Neural cell (in vitro differentiated cells): ENCODE data around the gene MLLT10. TPM values are rescaled to one million over a fixed set of nuclear protein-coding genes. Genes with fewer than 3 reads are reported as not detected.

Source experiments
- H2AFZ ChIP-seq: fragments of 200-600, 300-800 bp; sonication (generic), shearing (Covaris generic); 2 replicates; pipeline ENCODE4 v1.6.0; 2014; ENCODE audit warnings: low read depth, mild to moderate bottlenecking, antibody characterized with exemption, low read length, moderate library complexity
- H3F3A ChIP-seq: fragments of 200-600 bp; shearing (Covaris generic); 2 replicates; pipeline ENCODE4 v1.6.1; 2016; ENCODE audit warnings: mild to moderate bottlenecking, moderate library complexity, mixed read lengths, antibody characterized with exemption, low read length; ENCODE audit not compliant: insufficient read depth, poor library complexity, severe bottlenecking
- H3K27ac ChIP-seq: fragments of 200-600, 300-800 bp; sonication (generic), shearing (Covaris generic); 2 replicates; pipeline ENCODE4 v1.5.1; 2014; ENCODE audit warnings: mild to moderate bottlenecking, low read length, moderate library complexity
- H3K27me3 ChIP-seq: fragments of 300-800, 200-600 bp; sonication (generic), shearing (Covaris generic); 2 replicates; pipeline ENCODE4 v1.6.0; 2014; ENCODE audit warnings: mild to moderate bottlenecking, low read depth, low read length, moderate library complexity; ENCODE audit not compliant: insufficient read depth
- H3K36me3 ChIP-seq: fragments of 300-800, 200-600 bp; sonication (generic), shearing (Covaris generic); 2 replicates; pipeline ENCODE4 v1.5.1; 2014; ENCODE audit warnings: mild to moderate bottlenecking, antibody characterized with exemption, low read length, moderate library complexity; ENCODE audit not compliant: insufficient read depth
- H3K4me2 ChIP-seq: fragments of 300-800, 200-600 bp; sonication (generic), shearing (Covaris generic); 2 replicates; pipeline ENCODE4 v1.6.0; 2014; ENCODE audit warnings: mild to moderate bottlenecking, low read length
- H3K4me3 ChIP-seq: fragments of 300-800, 200-600 bp; sonication (generic), shearing (Covaris generic); 2 replicates; pipeline ENCODE4 v1.5.1; 2014; ENCODE audit warnings: mild to moderate bottlenecking, low read length, moderate library complexity
- H3K79me2 ChIP-seq: fragments of 200-600 bp; shearing (Covaris generic); replicated peaks from 2 replicates; pipeline ENCODE4 v1.6.0; 2014; ENCODE audit warnings: mild to moderate bottlenecking, low read length, moderate library complexity; ENCODE audit not compliant: insufficient read depth
- H3K9ac ChIP-seq: fragments of 300-800, 200-600 bp; sonication (generic), shearing (Covaris generic); 2 replicates; pipeline ENCODE4 v1.6.1; 2016; ENCODE audit warnings: mild to moderate bottlenecking, low read length, mixed read lengths
- H3K9me2 ChIP-seq: fragments of 200-600 bp; shearing (Covaris generic); 2 replicates; pipeline ENCODE4 v1.6.1; 2016; ENCODE audit warnings: mild to moderate bottlenecking, low read length, mixed read lengths; ENCODE audit not compliant: insufficient read depth
- H3K9me3 ChIP-seq: fragments of 200-600, 300-800 bp; sonication (generic), shearing (Covaris generic); 2 replicates; pipeline ENCODE4 v1.6.1; 2016; ENCODE audit warnings: mild to moderate bottlenecking, mixed run types, low read length, moderate library complexity, mixed read lengths
- H4K20me1 ChIP-seq: fragments of 200-600 bp; shearing (Covaris generic); 2 replicates; pipeline ENCODE4 v1.6.1; 2016; ENCODE audit warnings: mild to moderate bottlenecking, mixed run types; ENCODE audit not compliant: insufficient read depth
- CTCF ChIP-seq: fragments of 450-650 bp; IDR thresholded peaks from 2 replicates; pipeline ENCODE4 v1.5.1; 2014; ENCODE audit warnings: antibody characterized with exemption, mild to moderate bottlenecking, moderate library complexity; ENCODE audit not compliant: poor library complexity, severe bottlenecking
- EP300 ChIP-seq: fragments of 450-650 bp; conservative IDR thresholded peaks from 2 replicates; pipeline ENCODE4 v1.6.1; 2014; ENCODE audit warnings: antibody characterized with exemption, mild to moderate bottlenecking, moderate library complexity; ENCODE audit not compliant: poor library complexity, severe bottlenecking
- EZH2 ChIP-seq: fragments of 200-600, 300-800 bp; shearing (Covaris generic), sonication (generic); IDR thresholded peaks from 2 replicates; pipeline ENCODE4 v1.6.1; 2014; ENCODE audit warnings: antibody characterized with exemption, low read length, borderline replicate concordance, mild to moderate bottlenecking; ENCODE audit not compliant: insufficient read depth, poor library complexity, severe bottlenecking
- MXI1 ChIP-seq: fragments of 450-650 bp; conservative IDR thresholded peaks from 2 replicates; pipeline ENCODE4 v1.6.1; 2014; ENCODE audit warnings: antibody characterized with exemption, mild to moderate bottlenecking; ENCODE audit not compliant: poor library complexity, severe bottlenecking
- POLR2AphosphoS5 ChIP-seq: IDR thresholded peaks from 2 replicates; pipeline ENCODE4 v1.6.1; 2012
- RAD21 ChIP-seq: fragments of 450-650 bp; conservative IDR thresholded peaks from 2 replicates; pipeline ENCODE4 v1.6.1; 2014; ENCODE audit warnings: antibody characterized with exemption, mild to moderate bottlenecking, moderate library complexity
- REST ChIP-seq: IDR thresholded peaks from 2 replicates; pipeline ENCODE4 v1.6.1; 2012; ENCODE audit warnings: borderline replicate concordance
- SMC3 ChIP-seq: fragments of 450-650 bp; conservative IDR thresholded peaks from 2 replicates; pipeline ENCODE4 v1.6.1; 2014; ENCODE audit warnings: antibody characterized with exemption, mild to moderate bottlenecking, moderate library complexity; ENCODE audit not compliant: poor library complexity
- TAF1 ChIP-seq: IDR thresholded peaks from 2 replicates; pipeline ENCODE4 v1.6.1; 2012; ENCODE audit warnings: low read depth
- polyA plus RNA-seq: library from polyadenylated mRNA; depleted of rRNA; stranded (reverse); fragments of >200 nt; gene quantifications from 2 replicates; pipeline ENCODE4 v1.2.3, GENCODE V29; 2014

Gene MLLT10
- polyA plus RNA-seq, 1 donor from 2014 or later, result 31.0 TPM

- Histone ChIP-seq H3K27ac (no peak overlapping the region), H3K79me2 (peaks cover 22% of the 10 kb centered on the region), H3K9me3 (no peaks in the 10 kb centered on the region)
Measured at GRCh38 chr10:21661935-21662334, 127.9 kb downstream of the MLLT10 start.

GRCh38 chr10:21662635-21663034 is 128.6 kb downstream of the MLLT10 start:
- no peak overlapping the region for H3K27ac ChIP-seq

More at GRCh38 chr10:21661935-21662334, 127.9 kb downstream of the MLLT10 start:
- Histone ChIP-seq H3K9ac (no peak overlapping the region), H3K9me2 (no peaks in the 10 kb centered on the region), H4K20me1 (no peaks in the 10 kb centered on the region), H3K36me3 (no peaks in the 10 kb centered on the region), H2AFZ (no peak overlapping the region), H3K4me3 (no peak overlapping the region), H3K27me3 (no peaks in the 10 kb centered on the region), H3F3A (no peaks in the 10 kb centered on the region), H3K4me2 (no peak overlapping the region)
- TF ChIP-seq EZH2, result no peak
- no peak for TF ChIP-seq TAF1
- no peak for TF ChIP-seq EP300
- no peak for TF ChIP-seq CTCF
- TF ChIP-seq MXI1, result no peak
- no peak for TF ChIP-seq REST
- TF ChIP-seq POLR2AphosphoS5, result no peak
- no peak for TF ChIP-seq RAD21
- TF ChIP-seq SMC3, result no peak

More at GRCh38 chr10:21662635-21663034, 128.6 kb downstream of the MLLT10 start:
- Histone ChIP-seq H3K9me2 (no peaks in the 10 kb centered on the region), H3K4me2 (no peak overlapping the region), H3K9ac (no peak overlapping the region), H3K79me2 (peaks cover 27% of the 10 kb centered on the region), H3K27me3 (no peaks in the 10 kb centered on the region), H2AFZ (no peak overlapping the region), H3K36me3 (no peaks in the 10 kb centered on the region), H3K9me3 (no peaks in the 10 kb centered on the region), H3K4me3 (no peak overlapping the region), H4K20me1 (no peaks in the 10 kb centered on the region), H3F3A (no peaks in the 10 kb centered on the region)
- TF ChIP-seq RAD21, result no peak
- no peak for TF ChIP-seq MXI1
- TF ChIP-seq TAF1, result no peak
- TF ChIP-seq EP300, result no peak
- no peak for TF ChIP-seq CTCF
- no peak for TF ChIP-seq REST
